ENCODE results near the gene GOT1.

DNA sequence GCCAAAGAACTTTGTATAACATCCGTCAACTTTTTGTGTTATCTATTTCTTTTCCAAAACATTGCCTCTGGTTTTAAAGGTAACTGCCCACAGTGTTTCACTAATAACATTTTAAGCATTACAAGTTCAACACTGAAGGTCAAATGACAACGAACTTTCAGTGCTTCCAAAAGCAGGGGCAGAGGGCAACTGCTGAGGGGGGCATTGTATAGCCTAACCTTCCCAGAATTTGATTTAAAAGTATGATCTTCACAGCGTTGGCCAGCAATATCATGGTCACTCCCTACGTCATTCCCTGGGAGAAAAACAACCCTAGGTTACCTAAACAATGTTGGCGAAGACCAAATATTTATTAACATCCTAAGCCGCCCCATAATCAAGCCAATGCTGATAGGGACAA, 2.5 kb upstream of the GOT1 start:
- TF ChIP-seq CTCF (IDR thresholded peaks at IDR 0.05) = no peak
- TF ChIP-seq, protein P1, sequence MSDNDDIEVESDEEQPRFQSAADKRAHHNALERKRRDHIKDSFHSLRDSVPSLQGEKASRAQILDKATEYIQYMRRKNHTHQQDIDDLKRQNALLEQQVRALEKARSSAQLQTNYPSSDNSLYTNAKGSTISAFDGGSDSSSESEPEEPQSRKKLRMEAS (CRISPR knock-in tag; IDR thresholded peaks at IDR 0.05) = no peak
- TF ChIP-seq, protein P2, sequence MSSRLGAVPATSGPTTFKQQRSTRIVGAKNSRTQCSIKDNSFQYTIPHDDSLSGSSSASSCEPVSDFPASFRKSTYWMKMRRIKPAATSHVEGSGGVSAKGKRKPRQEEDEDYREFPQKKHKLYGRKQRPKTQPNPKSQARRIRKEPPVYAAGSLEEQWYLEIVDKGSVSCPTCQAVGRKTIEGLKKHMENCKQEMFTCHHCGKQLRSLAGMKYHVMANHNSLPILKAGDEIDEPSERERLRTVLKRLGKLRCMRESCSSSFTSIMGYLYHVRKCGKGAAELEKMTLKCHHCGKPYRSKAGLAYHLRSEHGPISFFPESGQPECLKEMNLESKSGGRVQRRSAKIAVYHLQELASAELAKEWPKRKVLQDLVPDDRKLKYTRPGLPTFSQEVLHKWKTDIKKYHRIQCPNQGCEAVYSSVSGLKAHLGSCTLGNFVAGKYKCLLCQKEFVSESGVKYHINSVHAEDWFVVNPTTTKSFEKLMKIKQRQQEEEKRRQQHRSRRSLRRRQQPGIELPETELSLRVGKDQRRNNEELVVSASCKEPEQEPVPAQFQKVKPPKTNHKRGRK (CRISPR knock-in tag; IDR thresholded peaks at IDR 0.05; ENCODE audit: borderline replicate concordance) = no peak
- no peak for TF ChIP-seq NR2C2 (CRISPR knock-in tag; IDR thresholded peaks at IDR 0.05)
- TF ChIP-seq SP1 (CRISPR knock-in tag; conservative IDR thresholded peaks at IDR 0.05) = no peak
- TF ChIP-seq, protein P3, sequence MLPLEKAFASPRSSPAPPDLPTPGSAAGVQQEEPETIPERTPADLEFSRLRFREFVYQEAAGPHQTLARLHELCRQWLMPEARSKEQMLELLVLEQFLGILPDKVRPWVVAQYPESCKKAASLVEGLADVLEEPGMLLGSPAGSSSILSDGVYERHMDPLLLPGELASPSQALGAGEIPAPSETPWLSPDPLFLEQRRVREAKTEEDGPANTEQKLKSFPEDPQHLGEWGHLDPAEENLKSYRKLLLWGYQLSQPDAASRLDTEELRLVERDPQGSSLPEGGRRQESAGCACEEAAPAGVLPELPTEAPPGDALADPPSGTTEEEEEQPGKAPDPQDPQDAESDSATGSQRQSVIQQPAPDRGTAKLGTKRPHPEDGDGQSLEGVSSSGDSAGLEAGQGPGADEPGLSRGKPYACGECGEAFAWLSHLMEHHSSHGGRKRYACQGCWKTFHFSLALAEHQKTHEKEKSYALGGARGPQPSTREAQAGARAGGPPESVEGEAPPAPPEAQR (CRISPR knock-in tag; IDR thresholded peaks at IDR 0.05) = no peak
- no peak for TF ChIP-seq FOXJ3 (CRISPR knock-in tag; IDR thresholded peaks at IDR 0.05; ENCODE audit: borderline replicate concordance)
- TF ChIP-seq GABPB1 (CRISPR knock-in tag; IDR thresholded peaks at IDR 0.05) = no peak
- TF ChIP-seq, protein P4, sequence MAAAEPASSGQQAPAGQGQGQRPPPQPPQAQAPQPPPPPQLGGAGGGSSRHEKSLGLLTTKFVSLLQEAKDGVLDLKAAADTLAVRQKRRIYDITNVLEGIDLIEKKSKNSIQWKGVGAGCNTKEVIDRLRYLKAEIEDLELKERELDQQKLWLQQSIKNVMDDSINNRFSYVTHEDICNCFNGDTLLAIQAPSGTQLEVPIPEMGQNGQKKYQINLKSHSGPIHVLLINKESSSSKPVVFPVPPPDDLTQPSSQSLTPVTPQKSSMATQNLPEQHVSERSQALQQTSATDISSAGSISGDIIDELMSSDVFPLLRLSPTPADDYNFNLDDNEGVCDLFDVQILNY (CRISPR knock-in tag; IDR thresholded peaks at IDR 0.05) = no peak
- TF ChIP-seq ZNF317 (CRISPR knock-in tag; IDR thresholded peaks at IDR 0.05; ENCODE audit: borderline replicate concordance, low read depth) = no peak
- TF ChIP-seq JAZF1 (CRISPR knock-in tag; IDR thresholded peaks at IDR 0.05) = no peak
- no peak for TF ChIP-seq ZNF232 (CRISPR knock-in tag; IDR thresholded peaks at IDR 0.05)
- TF ChIP-seq, protein P5, sequence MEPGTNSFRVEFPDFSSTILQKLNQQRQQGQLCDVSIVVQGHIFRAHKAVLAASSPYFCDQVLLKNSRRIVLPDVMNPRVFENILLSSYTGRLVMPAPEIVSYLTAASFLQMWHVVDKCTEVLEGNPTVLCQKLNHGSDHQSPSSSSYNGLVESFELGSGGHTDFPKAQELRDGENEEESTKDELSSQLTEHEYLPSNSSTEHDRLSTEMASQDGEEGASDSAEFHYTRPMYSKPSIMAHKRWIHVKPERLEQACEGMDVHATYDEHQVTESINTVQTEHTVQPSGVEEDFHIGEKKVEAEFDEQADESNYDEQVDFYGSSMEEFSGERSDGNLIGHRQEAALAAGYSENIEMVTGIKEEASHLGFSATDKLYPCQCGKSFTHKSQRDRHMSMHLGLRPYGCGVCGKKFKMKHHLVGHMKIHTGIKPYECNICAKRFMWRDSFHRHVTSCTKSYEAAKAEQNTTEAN (CRISPR knock-in tag; IDR thresholded peaks at IDR 0.05) = no peak
